ENCODE measurements around the gene CDKN2A. TPM values are rescaled to one million over a fixed set of nuclear protein-coding genes. Genes with fewer than 3 reads are reported as not detected.
A peak's percentile ranks its signal among the peaks of the same experiment; 100 is the strongest.

The CDKN2A gene
- 1 to 10 TPM; 2.3 to 3.8 TPM for total RNA-seq
- polyA plus RNA-seq = 1 to 10 TPM; 6.8 to 9.4 TPM
- long read RNA-seq, donor 1, partial matches to known transcripts = 0 of 1 reads
- long read RNA-seq, donor 1, other reads (novel, unspliced or antisense) = 0 of 1 reads
- long read RNA-seq, donor 2, partial matches to known transcripts = 0 of 1 reads
- long read RNA-seq, donor 2, other reads (novel, unspliced or antisense) = 0 of 1 reads

GRCh38 chr9:21993893-21994555 lies at the start of gene CDKN2A:
Gene CDKN2A (minus strand): TSS chr9:21994392.
- peak; percentile 40 for ATAC-seq (ENCODE audit: low FRiP score)
- Histone ChIP-seq H3K27me3 (ENCODE audit: control insufficient read depth in 1 of 2, insufficient read depth in 2 of 2, low read length in 1 of 2) (no peaks in the 10 kb centered on the region), H3K27ac (ENCODE audit: low read depth in 1 of 2, low read length in 2 of 2) (no peak within 1 kb of the TSS), H3K9me3 (ENCODE audit: control insufficient read depth, low read length) (no peaks in the 10 kb centered on the region), H3K4me1 (ENCODE audit: control insufficient read depth in 1 of 2, insufficient read depth in 2 of 2, low read length in 2 of 2) (no peaks in the 10 kb centered on the region), H3K36me3 (ENCODE audit: control insufficient read depth in 1 of 2, insufficient read depth in 2 of 2, low read length in 1 of 2) (no peaks in the 10 kb centered on the region), H3K4me3 (ENCODE audit: low read length in 2 of 2) (peak within 1 kb of the TSS; percentile 64 to 72)
- 9 to 13% methylated on average over 42 to 53 of the region's 53 CpGs for WGBS, 2 donors
- peak; percentile 55 to 80 for DNase-seq
- intact Hi-C loops (cut with DNase I) = no loop called here

GRCh38 chr9:22043928-22044327 lies 49.7 kb upstream of the CDKN2A start:
- DNase-seq = no peak
- WGBS, 2 donors = 28 to 34% methylated on average over 3 of the region's 3 CpGs
- no peak for ATAC-seq (ENCODE audit: low FRiP score)
- intact Hi-C loops (cut with DNase I) = no loop called here
- no peak overlapping the region for H3K4me3 ChIP-seq (ENCODE audit: low read length in 2 of 2)
- H3K27ac ChIP-seq (ENCODE audit: low read depth in 1 of 2, low read length in 2 of 2) = no peak overlapping the region
- H3K36me3 ChIP-seq (ENCODE audit: control insufficient read depth in 1 of 2, insufficient read depth in 2 of 2, low read length in 1 of 2) = no peaks in the 10 kb centered on the region
- H3K4me1 ChIP-seq (ENCODE audit: control insufficient read depth in 1 of 2, insufficient read depth in 2 of 2, low read length in 2 of 2) = no peaks in the 10 kb centered on the region
- no peaks in the 10 kb centered on the region for H3K27me3 ChIP-seq (ENCODE audit: control insufficient read depth in 1 of 2, insufficient read depth in 2 of 2, low read length in 1 of 2)
- no peaks in the 10 kb centered on the region for H3K9me3 ChIP-seq (ENCODE audit: control insufficient read depth, low read length)

DNA sequence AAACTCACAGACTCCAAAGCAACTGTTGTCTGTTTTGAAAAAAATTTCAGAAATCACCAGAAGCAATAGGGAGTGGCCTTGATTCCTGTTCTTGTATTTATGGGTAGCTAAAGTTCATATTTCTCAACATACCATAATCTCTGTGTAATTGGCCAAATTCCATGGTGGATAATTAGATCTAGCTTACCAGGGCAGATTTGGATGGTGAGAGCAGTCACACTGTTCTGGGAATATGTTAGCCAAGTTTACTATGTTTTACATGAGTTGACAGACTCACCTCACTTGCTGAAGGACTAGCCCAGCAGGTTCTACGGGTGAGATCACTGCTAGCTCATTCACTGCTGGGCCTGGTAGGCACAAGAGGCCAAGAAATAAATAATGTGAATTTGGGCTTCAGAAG lies 47.6 kb upstream of the CDKN2A start:
- ATAC-seq (ENCODE audit: low FRiP score) = no peak
- intact Hi-C loops (cut with DNase I) = no loop called here
- no peak for DNase-seq
- no peak overlapping the region for H3K27ac ChIP-seq (ENCODE audit: low read depth in 1 of 2, low read length in 2 of 2)
- H3K27me3 ChIP-seq (ENCODE audit: control insufficient read depth in 1 of 2, insufficient read depth in 2 of 2, low read length in 1 of 2) = no peaks in the 10 kb centered on the region
- no peaks in the 10 kb centered on the region for H3K4me1 ChIP-seq (ENCODE audit: control insufficient read depth in 1 of 2, insufficient read depth in 2 of 2, low read length in 2 of 2)
- H3K4me3 ChIP-seq (ENCODE audit: low read length in 2 of 2) = no peak overlapping the region
- no peaks in the 10 kb centered on the region for H3K9me3 ChIP-seq (ENCODE audit: control insufficient read depth, low read length)
- no peaks in the 10 kb centered on the region for H3K36me3 ChIP-seq (ENCODE audit: control insufficient read depth in 1 of 2, insufficient read depth in 2 of 2, low read length in 1 of 2)
- WGBS, 2 donors = 77 to 85% methylated on average over 1 of the region's 1 CpG

GRCh38 chr9:22041344-22041743 lies 47.2 kb upstream of the CDKN2A start:
- H3K27me3 ChIP-seq (ENCODE audit: control insufficient read depth in 1 of 2, insufficient read depth in 2 of 2, low read length in 1 of 2) = no peaks in the 10 kb centered on the region
- no peak overlapping the region for H3K27ac ChIP-seq (ENCODE audit: low read depth in 1 of 2, low read length in 2 of 2)
- no peaks in the 10 kb centered on the region for H3K4me1 ChIP-seq (ENCODE audit: control insufficient read depth in 1 of 2, insufficient read depth in 2 of 2, low read length in 2 of 2)
- H3K9me3 ChIP-seq (ENCODE audit: control insufficient read depth, low read length) = no peaks in the 10 kb centered on the region
- ATAC-seq (ENCODE audit: low FRiP score) = no peak
- H3K4me3 ChIP-seq (ENCODE audit: low read length in 2 of 2) = no peak overlapping the region
- no peak for DNase-seq
- H3K36me3 ChIP-seq (ENCODE audit: control insufficient read depth in 1 of 2, insufficient read depth in 2 of 2, low read length in 1 of 2) = no peaks in the 10 kb centered on the region
- WGBS, 2 donors = 94 to 97% methylated on average over 1 of the region's 1 CpG
- intact Hi-C loops (cut with DNase I) = no loop called here

DNA sequence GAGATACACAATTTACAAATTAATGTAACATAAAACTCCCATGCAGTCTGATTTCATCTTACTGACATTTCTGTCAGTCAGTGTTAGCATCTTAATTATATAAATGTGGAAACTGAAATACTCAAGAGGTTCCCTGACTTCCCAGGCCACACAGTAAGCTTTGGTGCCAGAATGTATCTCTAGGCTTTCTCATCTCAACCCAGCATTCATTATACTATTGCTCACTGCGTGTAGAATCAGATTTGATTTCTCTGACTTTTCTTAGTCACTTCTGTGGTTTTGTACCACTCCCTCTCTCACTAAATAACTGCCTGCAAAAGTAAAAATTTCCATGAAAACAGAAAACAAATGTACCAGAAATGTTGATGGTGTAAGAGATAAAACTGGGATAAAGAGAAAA lies 46.6 kb upstream of the CDKN2A start:
- no peak for DNase-seq
- intact Hi-C loops (cut with DNase I) = no loop called here
- H3K27ac ChIP-seq (ENCODE audit: low read depth in 1 of 2, low read length in 2 of 2) = no peak overlapping the region

DNA sequence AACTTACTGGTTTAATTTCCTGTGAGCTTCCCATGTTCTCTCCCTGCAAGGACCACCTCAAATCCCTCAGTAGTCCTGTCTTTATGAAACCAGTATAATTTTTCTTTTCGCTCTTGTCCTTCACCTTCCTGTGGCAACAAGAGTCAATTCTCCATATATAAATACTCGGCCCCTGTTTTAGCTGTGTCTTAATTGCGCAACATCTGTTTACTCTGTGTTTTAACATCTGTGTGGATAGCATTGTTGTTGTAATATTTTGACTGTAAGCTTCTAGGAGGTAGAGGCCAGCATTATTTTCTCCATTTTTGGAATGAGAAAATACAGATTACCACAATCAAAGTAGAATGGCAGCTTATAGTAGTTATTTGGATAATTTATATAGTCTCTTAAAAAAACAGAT lies 45.1 kb upstream of the CDKN2A start:
- H3K36me3 ChIP-seq (ENCODE audit: control insufficient read depth in 1 of 2, insufficient read depth in 2 of 2, low read length in 1 of 2) = no peaks in the 10 kb centered on the region
- WGBS, 2 donors = 90 to 94% methylated on average over 3 of the region's 3 CpGs
- ATAC-seq (ENCODE audit: low FRiP score) (no peak), DNase-seq (no peak)
- no peak overlapping the region for H3K4me3 ChIP-seq (ENCODE audit: low read length in 2 of 2)
- intact Hi-C loops (cut with DNase I) = loop anchor here (5.0 kb wide), 1 partner anchor 227 kb away; no protein-coding TSS in a partner anchor
- H3K27me3 ChIP-seq (ENCODE audit: control insufficient read depth in 1 of 2, insufficient read depth in 2 of 2, low read length in 1 of 2) = no peaks in the 10 kb centered on the region
- no peaks in the 10 kb centered on the region for H3K4me1 ChIP-seq (ENCODE audit: control insufficient read depth in 1 of 2, insufficient read depth in 2 of 2, low read length in 2 of 2)
- H3K9me3 ChIP-seq (ENCODE audit: control insufficient read depth, low read length) = no peaks in the 10 kb centered on the region
- no peak overlapping the region for H3K27ac ChIP-seq (ENCODE audit: low read depth in 1 of 2, low read length in 2 of 2)

More for the DNA sequence above, 46.6 kb upstream of the CDKN2A start:
- WGBS, 2 donors = 58 to 72% methylated on average over 1 of the region's 1 CpG
- ATAC-seq (ENCODE audit: low FRiP score) = no peak
- Histone ChIP-seq H3K4me1 (ENCODE audit: control insufficient read depth in 1 of 2, insufficient read depth in 2 of 2, low read length in 2 of 2) (no peaks in the 10 kb centered on the region), H3K27me3 (ENCODE audit: control insufficient read depth in 1 of 2, insufficient read depth in 2 of 2, low read length in 1 of 2) (no peaks in the 10 kb centered on the region), H3K9me3 (ENCODE audit: control insufficient read depth, low read length) (no peaks in the 10 kb centered on the region), H3K4me3 (ENCODE audit: low read length in 2 of 2) (no peak overlapping the region), H3K36me3 (ENCODE audit: control insufficient read depth in 1 of 2, insufficient read depth in 2 of 2, low read length in 1 of 2) (no peaks in the 10 kb centered on the region)

DNA sequence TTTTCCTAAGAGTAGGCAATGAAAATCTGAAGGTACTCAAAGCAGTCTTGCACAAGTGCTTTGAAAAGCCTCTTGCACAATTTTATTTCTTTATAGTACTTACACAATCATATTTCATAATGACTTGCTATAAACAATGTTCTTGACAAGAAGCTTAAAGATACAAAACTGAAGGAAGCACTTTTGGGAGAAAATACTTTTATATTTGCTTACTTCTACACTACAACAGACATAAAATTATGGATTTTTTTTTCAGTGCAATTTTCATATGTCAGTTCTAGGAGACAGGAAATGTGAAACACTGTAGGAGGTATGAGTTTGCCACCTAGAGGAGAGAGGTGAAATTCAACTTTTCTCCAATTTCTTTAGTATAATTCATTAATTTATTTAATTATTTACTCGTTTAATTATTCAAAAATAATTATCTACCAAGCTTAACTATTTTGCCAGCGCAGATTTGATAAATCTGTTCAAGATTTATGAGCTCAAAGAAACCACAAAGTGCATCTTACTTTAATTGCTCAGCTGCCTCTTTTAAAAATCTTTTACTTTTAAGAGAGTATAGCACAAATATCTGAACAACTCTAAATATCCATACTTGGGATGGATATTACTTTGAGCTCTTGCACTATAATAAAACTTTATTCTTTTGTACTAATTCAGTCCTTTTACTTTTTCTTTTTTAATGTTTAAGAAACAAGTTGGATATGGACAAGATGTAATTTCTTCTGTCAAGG lies 43.9 kb upstream of the CDKN2A start:
- intact Hi-C loops (cut with DNase I) = loop anchor here (5.0 kb wide), 1 partner anchor 226 kb away; no protein-coding TSS in a partner anchor
- Histone ChIP-seq H3K27ac (ENCODE audit: low read depth in 1 of 2, low read length in 2 of 2) (no peak overlapping the region), H3K36me3 (ENCODE audit: control insufficient read depth in 1 of 2, insufficient read depth in 2 of 2, low read length in 1 of 2) (no peaks in the 10 kb centered on the region), H3K9me3 (ENCODE audit: control insufficient read depth, low read length) (no peaks in the 10 kb centered on the region), H3K4me1 (ENCODE audit: control insufficient read depth in 1 of 2, insufficient read depth in 2 of 2, low read length in 2 of 2) (no peaks in the 10 kb centered on the region), H3K4me3 (ENCODE audit: low read length in 2 of 2) (no peak overlapping the region), H3K27me3 (ENCODE audit: control insufficient read depth in 1 of 2, insufficient read depth in 2 of 2, low read length in 1 of 2) (no peaks in the 10 kb centered on the region)
- DNase-seq (no peak), ATAC-seq (ENCODE audit: low FRiP score) (no peak)
- 22 to 28% methylated on average over 2 of the region's 2 CpGs for WGBS, 2 donors

DNA sequence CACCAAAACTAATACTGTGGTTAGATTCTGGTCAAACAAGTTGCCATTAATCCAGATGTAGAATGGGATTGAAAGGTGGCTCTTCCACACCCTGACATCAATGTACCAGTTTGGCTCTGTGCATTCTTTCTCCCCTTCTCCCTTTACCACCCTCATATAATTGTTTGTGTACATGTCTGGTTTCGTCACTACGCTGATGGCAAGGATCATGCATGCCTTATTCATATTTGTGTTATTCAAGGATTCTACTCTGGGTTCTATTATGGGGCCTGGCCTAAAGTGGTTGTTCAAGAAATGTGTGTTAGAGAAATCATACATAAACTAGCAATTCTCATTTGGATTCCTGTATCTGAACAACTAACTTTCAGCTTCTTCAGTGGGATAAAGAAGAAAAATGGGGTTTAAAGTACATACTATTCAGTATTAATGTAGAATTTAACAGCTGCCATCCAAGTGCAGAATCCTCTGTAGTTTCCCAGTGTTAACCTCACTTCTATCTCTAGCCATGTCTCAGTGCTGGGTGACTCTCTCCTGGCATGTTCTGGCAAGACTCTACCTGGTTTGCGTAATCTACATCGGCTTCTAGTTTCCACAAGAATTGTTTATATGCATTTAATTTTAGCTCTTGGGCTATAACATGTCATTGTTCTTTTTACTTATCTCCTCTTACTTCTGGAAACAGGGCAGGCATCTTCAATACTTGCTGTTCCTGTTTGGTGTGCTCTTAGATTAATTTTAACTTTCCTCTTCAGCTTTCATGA lies 42.9 kb upstream of the CDKN2A start:
- no peaks in the 10 kb centered on the region for H3K9me3 ChIP-seq (ENCODE audit: control insufficient read depth, low read length)
- DNase-seq (no peak), ATAC-seq (ENCODE audit: low FRiP score) (no peak)
- no peak overlapping the region for H3K4me3 ChIP-seq (ENCODE audit: low read length in 2 of 2)
- intact Hi-C loops (cut with DNase I) = loop anchor here (5.0 kb wide), 1 partner anchor 225 kb away; no protein-coding TSS in a partner anchor
- H3K4me1 ChIP-seq (ENCODE audit: control insufficient read depth in 1 of 2, insufficient read depth in 2 of 2, low read length in 2 of 2) = no peaks in the 10 kb centered on the region
- H3K27ac ChIP-seq (ENCODE audit: low read depth in 1 of 2, low read length in 2 of 2) = no peak overlapping the region
- 85 to 89% methylated on average over 4 of the region's 4 CpGs for WGBS, 2 donors
- no peaks in the 10 kb centered on the region for H3K27me3 ChIP-seq (ENCODE audit: control insufficient read depth in 1 of 2, insufficient read depth in 2 of 2, low read length in 1 of 2)
- no peaks in the 10 kb centered on the region for H3K36me3 ChIP-seq (ENCODE audit: control insufficient read depth in 1 of 2, insufficient read depth in 2 of 2, low read length in 1 of 2)
